HEK293T (cell line): ENCODE measurements around the gene SNRPB.

Source experiments
- CTCF ChIA-PET: fragments of 350-600 bp; formaldehyde crosslinking; extraction: SDS; loops from one replicate; lab custom pipeline; 2021; ENCODE audit warnings: antibody characterized with exemption, inconsistent platforms; lab: Yijun Ruan, JAX
- POLR2A ChIA-PET: fragments of 350-600 bp; formaldehyde crosslinking; extraction: SDS; loops from one replicate; lab custom pipeline; 2020; ENCODE audit warnings: antibody characterized with exemption, inconsistent platforms; lab: Yijun Ruan, JAX
- DNase-seq: peaks from one replicate; pipeline ENCODE4 v3.0.0; 2012; ENCODE audit warnings: mixed read lengths; ENCODE audit errors: extremely low spot score
- ARNT ChIP-seq: fragments of 450-650 bp; IDR thresholded peaks from 2 replicates; pipeline ENCODE4 v1.6.1; 2017; ENCODE audit warnings: mild to moderate bottlenecking
- BHLHE40 ChIP-seq: fragments of 450-650 bp; IDR thresholded peaks from 2 replicates; pipeline ENCODE4 v1.6.1; 2016; ENCODE audit warnings: mild to moderate bottlenecking, moderate library complexity, borderline replicate concordance
- CTBP1 ChIP-seq: fragments of 450-650 bp; IDR thresholded peaks from 2 replicates; pipeline ENCODE4 v1.6.1; 2016; ENCODE audit warnings: borderline replicate concordance
- ELF4 ChIP-seq: fragments of 450-650 bp; IDR thresholded peaks from 2 replicates; pipeline ENCODE4 v1.6.1; 2017; ENCODE audit warnings: antibody characterized with exemption
- FOXA1 ChIP-seq: fragments of 450-650 bp; IDR thresholded peaks from 2 replicates; pipeline ENCODE4 v1.6.1; 2016; ENCODE audit warnings: mild to moderate bottlenecking
- FOXK2 ChIP-seq: fragments of 450-650 bp; IDR thresholded peaks from 2 replicates; pipeline ENCODE4 v1.6.1; 2016; ENCODE audit warnings: mild to moderate bottlenecking
- FOXM1 ChIP-seq: fragments of 450-650 bp; IDR thresholded peaks from 2 replicates; pipeline ENCODE4 v1.6.1; 2017; ENCODE audit warnings: mild to moderate bottlenecking, borderline replicate concordance
- HDGF ChIP-seq: fragments of 450-650 bp; IDR thresholded peaks from 2 replicates; pipeline ENCODE4 v1.6.1; 2017; ENCODE audit warnings: antibody characterized with exemption, borderline replicate concordance
- L3MBTL2 ChIP-seq: fragments of 450-650 bp; conservative IDR thresholded peaks from 2 replicates; pipeline ENCODE4 v1.6.1; 2016; ENCODE audit warnings: mild to moderate bottlenecking
- LEF1 ChIP-seq: fragments of 450-650 bp; IDR thresholded peaks from 2 replicates; pipeline ENCODE4 v1.6.1; 2017; ENCODE audit warnings: mild to moderate bottlenecking, borderline replicate concordance
- NFRKB ChIP-seq: fragments of 450-650 bp; IDR thresholded peaks from 2 replicates; pipeline ENCODE4 v1.6.1; 2016; ENCODE audit warnings: mild to moderate bottlenecking, moderate library complexity
- SP1 ChIP-seq: fragments of 450-650 bp; IDR thresholded peaks from 2 replicates; pipeline ENCODE4 v1.6.1; 2017
- SUZ12 ChIP-seq: fragments of 450-650 bp; IDR thresholded peaks from 2 replicates; pipeline ENCODE4 v1.6.1; 2016; ENCODE audit warnings: mild to moderate bottlenecking
- TARDBP ChIP-seq: fragments of 450-650 bp; IDR thresholded peaks from 2 replicates; pipeline ENCODE4 v1.6.1; 2016
- ZNF384 ChIP-seq: fragments of 450-650 bp; IDR thresholded peaks from 2 replicates; pipeline ENCODE4 v1.6.1; 2016
- TF ChIP-seq, protein P1 (sequence below): fragments of 450-650 bp; IDR thresholded peaks from 2 replicates; pipeline ENCODE4 v1.6.1; 2016

SNRPB gene

DNA sequence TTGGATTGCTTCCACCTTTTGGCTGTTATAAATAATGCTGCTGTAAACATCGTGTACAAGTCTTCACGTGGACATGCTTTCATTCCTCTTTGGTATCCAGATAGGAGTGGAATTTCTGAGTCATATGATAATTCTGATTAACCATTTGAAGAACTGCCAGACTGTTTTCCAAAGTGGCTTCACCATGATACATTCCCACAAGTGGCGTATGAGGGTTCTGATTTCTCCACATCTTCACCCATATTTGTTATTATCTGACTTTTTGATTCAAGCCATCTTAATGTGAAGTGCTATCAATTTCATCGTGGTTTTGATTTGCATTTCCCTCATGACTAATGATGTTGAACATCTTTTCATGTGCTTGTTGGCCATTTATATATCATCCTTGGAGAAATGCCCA is 2.9 kb upstream of the SNRPB start:
- ChIA-PET CTCF (no interaction called here), POLR2A (no interaction called here)
- TF ChIP-seq, protein P1, sequence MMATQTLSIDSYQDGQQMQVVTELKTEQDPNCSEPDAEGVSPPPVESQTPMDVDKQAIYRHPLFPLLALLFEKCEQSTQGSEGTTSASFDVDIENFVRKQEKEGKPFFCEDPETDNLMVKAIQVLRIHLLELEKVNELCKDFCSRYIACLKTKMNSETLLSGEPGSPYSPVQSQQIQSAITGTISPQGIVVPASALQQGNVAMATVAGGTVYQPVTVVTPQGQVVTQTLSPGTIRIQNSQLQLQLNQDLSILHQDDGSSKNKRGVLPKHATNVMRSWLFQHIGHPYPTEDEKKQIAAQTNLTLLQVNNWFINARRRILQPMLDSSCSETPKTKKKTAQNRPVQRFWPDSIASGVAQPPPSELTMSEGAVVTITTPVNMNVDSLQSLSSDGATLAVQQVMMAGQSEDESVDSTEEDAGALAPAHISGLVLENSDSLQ: no peak
- no peak for DNase-seq

DNA sequence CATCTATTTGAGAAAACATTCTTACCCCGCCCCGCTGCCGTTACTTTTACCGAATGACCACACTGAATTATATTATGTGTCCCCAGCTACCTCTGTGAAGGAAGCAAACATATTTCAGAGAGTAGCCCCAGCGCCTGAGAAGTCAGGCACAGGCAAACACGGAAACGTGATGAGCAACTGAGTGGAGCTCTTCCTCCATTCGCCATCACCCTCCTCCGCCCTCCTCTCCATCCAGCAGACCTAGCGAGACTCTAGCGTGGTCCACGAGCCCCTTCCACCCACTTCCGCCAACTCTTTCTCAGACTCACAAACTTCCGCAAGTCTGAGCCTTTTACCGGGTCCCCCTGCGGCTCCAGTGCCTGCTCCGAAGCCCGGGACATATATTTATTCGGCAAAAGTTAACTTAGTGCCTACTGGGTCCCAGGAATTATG is 582 bp downstream of the SNRPB start:
- peak; percentile 55 for DNase-seq
- ChIA-PET POLR2A (interaction anchor here (0.8 to 3.1 kb wide), 13 partner anchors 9 to 194 kb away, joined by 3 to 34 read pairs (median 8); partner anchors contain the start of genes IDH3B, NOP56 and ZNF343), CTCF (no interaction called here)
- TF ChIP-seq SUZ12: no peak
- TF ChIP-seq ARNT: no peak
- TF ChIP-seq NFRKB: no peak
- no peak for TF ChIP-seq BHLHE40
- no peak for TF ChIP-seq TARDBP
- TF ChIP-seq ELF4: no peak
- no peak for TF ChIP-seq SP1
- TF ChIP-seq, protein P1: no peak
- no peak for TF ChIP-seq FOXK2
- TF ChIP-seq ZNF384: no peak
- no peak for TF ChIP-seq LEF1
- TF ChIP-seq FOXM1: no peak
- no peak for TF ChIP-seq FOXA1

DNA sequence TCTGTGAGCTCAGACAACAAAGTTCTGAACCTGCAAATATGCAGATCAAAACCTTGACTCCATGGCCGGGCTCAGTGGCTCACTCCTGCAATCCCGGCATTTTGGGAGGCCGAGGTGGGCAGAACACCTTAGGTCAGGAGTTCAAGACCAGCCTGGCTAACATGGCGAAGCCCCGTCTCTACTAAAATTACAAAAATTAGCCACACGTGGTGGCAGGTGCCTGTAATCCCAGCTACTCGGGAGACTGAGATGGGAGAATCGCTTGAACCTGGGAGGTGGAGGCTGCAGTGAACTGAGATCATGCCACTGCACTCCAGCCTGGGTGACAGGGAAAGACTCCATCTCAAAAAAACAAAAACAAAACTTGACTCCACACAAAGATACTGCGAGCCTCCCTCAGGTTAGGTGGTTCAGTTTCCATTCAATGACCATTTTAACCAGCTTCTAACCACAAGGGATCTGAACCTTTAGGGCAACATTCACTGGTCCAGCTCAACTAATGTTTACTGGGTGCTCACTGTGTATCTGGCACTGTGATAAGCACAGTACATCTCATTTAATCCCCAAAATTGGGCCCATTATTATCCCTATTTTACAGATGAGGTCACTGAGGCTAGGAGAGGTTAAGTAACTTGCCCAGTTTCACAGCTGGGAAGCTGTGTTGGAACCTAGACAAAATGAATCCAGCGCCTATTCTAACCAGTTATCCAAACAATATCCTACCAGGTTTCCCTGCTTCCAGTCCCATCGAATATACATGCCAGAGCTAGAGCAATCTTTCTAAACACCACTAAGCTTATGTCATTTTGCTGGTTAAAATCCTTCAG is 1.8 kb downstream of the SNRPB start:
- TF ChIP-seq LEF1 (no peak), SP1 (no peak), ARNT (no peak), HDGF (no peak), FOXK2 (no peak), BHLHE40 (no peak), NFRKB (no peak)
- CTCF ChIA-PET: interaction anchor here (0.6 kb wide), 1 partner anchor 13 kb away, joined by 3 read pairs; no protein-coding TSS in a partner anchor
- POLR2A ChIA-PET: interaction anchor here (0.9 to 3.1 kb wide), 4 partner anchors 8 to 184 kb away, joined by 3 to 34 read pairs (median 16); partner anchors contain the start of genes NOP56 and ZNF343
- no peak for DNase-seq

DNA sequence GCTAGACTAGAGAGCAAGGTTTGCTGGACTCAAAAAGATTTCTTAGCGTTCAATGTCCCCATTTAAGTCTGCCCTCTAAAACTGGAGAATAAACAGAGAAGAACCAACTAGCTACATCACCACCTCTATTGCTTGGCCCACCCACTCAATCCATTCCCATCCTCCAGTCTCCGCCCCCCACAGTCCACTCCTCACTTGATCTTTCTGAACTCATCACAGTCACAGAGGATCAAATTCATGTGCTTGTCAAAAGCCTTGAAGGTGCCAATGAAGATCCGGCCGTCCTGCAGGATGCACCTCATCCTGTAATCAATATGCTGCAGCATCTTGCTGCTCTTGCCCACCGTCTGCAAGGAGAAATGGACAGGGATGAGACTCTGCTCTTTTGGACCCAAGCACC is 3.2 kb downstream of the SNRPB start:
- POLR2A ChIA-PET: interaction anchor here (0.8 kb wide), 1 partner anchor 185 kb away, joined by 3 read pairs; the partner anchor contains the start of gene NOP56
- DNase-seq: no peak
- no peak for TF ChIP-seq CTBP1
- no peak for TF ChIP-seq ELF4
- no peak for TF ChIP-seq FOXM1
- TF ChIP-seq BHLHE40: no peak
- TF ChIP-seq HDGF: no peak
- TF ChIP-seq LEF1: no peak
- TF ChIP-seq L3MBTL2: no peak
- TF ChIP-seq NFRKB: no peak
- TF ChIP-seq TARDBP: no peak
- TF ChIP-seq FOXA1: no peak
- TF ChIP-seq, protein P1: no peak
- no peak for TF ChIP-seq SUZ12
- no peak for TF ChIP-seq ZNF384
- no peak for TF ChIP-seq SP1
- TF ChIP-seq ARNT: no peak
- CTCF ChIA-PET: no interaction called here

DNA sequence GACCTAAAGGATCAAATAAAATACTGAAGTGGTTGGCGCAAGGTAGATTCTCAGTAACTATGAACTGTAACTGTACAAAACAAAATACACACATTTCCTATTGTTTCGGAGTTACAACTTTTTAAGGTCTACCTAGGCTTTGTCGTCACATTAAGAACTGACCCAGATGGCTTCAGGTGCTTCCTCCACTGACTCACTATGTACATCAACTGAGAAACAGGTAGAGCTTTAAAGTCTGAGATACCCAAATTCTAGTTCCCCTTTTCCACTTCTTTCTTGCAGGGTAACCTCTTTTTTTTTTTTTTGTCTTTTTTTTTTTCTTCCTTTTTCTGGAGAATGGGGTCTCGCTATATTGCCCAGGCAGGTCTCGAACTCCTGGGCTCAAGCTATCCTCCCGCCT is 5.5 kb downstream of the SNRPB start:
- no peak for TF ChIP-seq L3MBTL2
- TF ChIP-seq SP1: no peak
- no peak for TF ChIP-seq TARDBP
- TF ChIP-seq CTBP1: no peak
- TF ChIP-seq ARNT: no peak
- no peak for TF ChIP-seq HDGF
- TF ChIP-seq FOXM1: no peak
- no peak for TF ChIP-seq SUZ12
- TF ChIP-seq LEF1: no peak
- TF ChIP-seq FOXA1: no peak
- TF ChIP-seq ELF4: no peak
- no peak for TF ChIP-seq FOXK2
- CTCF ChIA-PET: no interaction called here
- no peak for DNase-seq
- POLR2A ChIA-PET: no interaction called here

DNA sequence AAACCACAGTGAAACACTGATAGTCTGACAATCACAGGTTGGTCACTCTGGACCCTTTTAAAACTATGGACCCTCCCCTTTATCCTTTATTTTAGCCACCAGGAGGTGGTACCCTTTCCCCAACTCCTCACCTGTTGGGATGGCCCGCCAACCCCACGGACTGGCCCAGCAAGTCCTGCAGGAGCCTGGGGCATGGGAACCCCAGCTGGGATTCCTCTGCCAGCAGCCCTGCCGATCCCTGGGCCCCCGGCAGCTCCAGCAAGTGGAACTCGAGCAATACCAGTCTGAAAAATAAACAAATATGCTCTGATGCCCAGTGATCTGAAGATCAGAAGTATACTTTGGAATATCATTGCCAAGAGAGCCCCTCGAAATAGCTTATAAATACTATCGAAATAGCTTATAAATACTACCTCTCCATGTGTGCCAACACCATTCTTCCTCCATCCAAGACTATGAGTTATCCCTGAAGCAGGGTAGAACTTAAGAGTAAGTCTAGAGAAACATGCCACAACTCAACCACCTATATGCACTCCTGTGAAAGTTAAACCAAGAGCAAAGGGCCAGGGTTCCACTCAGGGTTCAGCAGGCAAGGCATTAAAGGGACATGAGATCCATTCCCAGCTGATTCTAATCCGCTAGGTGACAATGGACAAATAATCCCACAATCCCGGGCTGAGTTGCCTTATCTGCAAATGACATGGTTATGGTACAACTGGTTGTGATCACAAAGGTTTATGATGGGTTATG is 6.8 kb downstream of the SNRPB start:
- no peak for DNase-seq
- POLR2A ChIA-PET: no interaction called here
- no peak for TF ChIP-seq BHLHE40
- no peak for TF ChIP-seq ELF4
- no peak for TF ChIP-seq FOXK2
- no peak for TF ChIP-seq SP1
- TF ChIP-seq NFRKB: no peak
- no peak for TF ChIP-seq FOXM1
- TF ChIP-seq ARNT: no peak
- TF ChIP-seq SUZ12: no peak
- no peak for TF ChIP-seq TARDBP
- TF ChIP-seq CTBP1: no peak
- no peak for TF ChIP-seq HDGF
- no peak for TF ChIP-seq FOXA1
- no peak for TF ChIP-seq L3MBTL2
- TF ChIP-seq, protein P1: no peak
- TF ChIP-seq LEF1: no peak
- no peak for TF ChIP-seq ZNF384
- CTCF ChIA-PET: no interaction called here
